ENCODE measurements around the gene PRR16. TPM values are rescaled to one million over a fixed set of nuclear protein-coding genes. Genes with fewer than 3 reads are reported as not detected.

PRR16 gene
- total RNA-seq, 1 donor from 2014 or later: 18.3 TPM

GRCh38 chr5:120655828-120656435, 191.8 kb downstream of the PRR16 start:
- Mint-ChIP-seq H3K27ac (ENCODE audit: unreplicated experiment) (no peak overlapping the region), H3K27me3 (ENCODE audit: unreplicated experiment) (no peaks in the 10 kb centered on the region), H3K4me3 (ENCODE audit: unreplicated experiment) (no peak overlapping the region), H3K36me3 (ENCODE audit: unreplicated experiment) (no peaks in the 10 kb centered on the region), H3K4me1 (ENCODE audit: unreplicated experiment) (peaks cover 6% of the 10 kb centered on the region), H3K9me3 (ENCODE audit: unreplicated experiment) (no peaks in the 10 kb centered on the region)
- no peak for DNase-seq (ENCODE audit: extremely low spot score, unreplicated experiment)
- peak; percentile 67 for TF ChIP-seq CTCF (IDR thresholded peaks at IDR 0.05)

GRCh38 chr5:120657104-120657503, 193.0 kb downstream of the PRR16 start:
- H3K27ac Mint-ChIP-seq (ENCODE audit: unreplicated experiment): no peak overlapping the region
- no peaks in the 10 kb centered on the region for H3K36me3 Mint-ChIP-seq (ENCODE audit: unreplicated experiment)
- H3K4me1 Mint-ChIP-seq (ENCODE audit: unreplicated experiment): peaks cover 6% of the 10 kb centered on the region
- H3K27me3 Mint-ChIP-seq (ENCODE audit: unreplicated experiment): no peaks in the 10 kb centered on the region
- no peak overlapping the region for H3K4me3 Mint-ChIP-seq (ENCODE audit: unreplicated experiment)
- TF ChIP-seq CTCF (IDR thresholded peaks at IDR 0.05): no peak
- H3K9me3 Mint-ChIP-seq (ENCODE audit: unreplicated experiment): no peaks in the 10 kb centered on the region
- DNase-seq (ENCODE audit: extremely low spot score, unreplicated experiment): no peak

- no peak overlapping the region for H3K4me3 Mint-ChIP-seq (ENCODE audit: unreplicated experiment)
- TF ChIP-seq CTCF (IDR thresholded peaks at IDR 0.05): no peak
- DNase-seq (ENCODE audit: extremely low spot score, unreplicated experiment): no peak
- H3K27ac Mint-ChIP-seq (ENCODE audit: unreplicated experiment): peak overlapping the region; percentile 61
- peaks cover 32% of the 10 kb centered on the region for H3K4me1 Mint-ChIP-seq (ENCODE audit: unreplicated experiment)
- no peaks in the 10 kb centered on the region for H3K9me3 Mint-ChIP-seq (ENCODE audit: unreplicated experiment)
- peaks cover 3% of the 10 kb centered on the region for H3K36me3 Mint-ChIP-seq (ENCODE audit: unreplicated experiment)
- H3K27me3 Mint-ChIP-seq (ENCODE audit: unreplicated experiment): no peaks in the 10 kb centered on the region
Observed at GRCh38 chr5:120677481-120677880, 213.4 kb downstream of the PRR16 start.

- Mint-ChIP-seq H3K9me3 (ENCODE audit: unreplicated experiment) (no peaks in the 10 kb centered on the region), H3K4me1 (ENCODE audit: unreplicated experiment) (peaks cover 39% of the 10 kb centered on the region), H3K36me3 (ENCODE audit: unreplicated experiment) (peaks cover 3% of the 10 kb centered on the region), H3K27ac (ENCODE audit: unreplicated experiment) (peak overlapping the region; percentile 79), H3K27me3 (ENCODE audit: unreplicated experiment) (no peaks in the 10 kb centered on the region), H3K4me3 (ENCODE audit: unreplicated experiment) (no peak overlapping the region)
- TF ChIP-seq CTCF (IDR thresholded peaks at IDR 0.05): no peak
- DNase-seq (ENCODE audit: extremely low spot score, unreplicated experiment): no peak
Observed at GRCh38 chr5:120678279-120678678, 214.2 kb downstream of the PRR16 start.

GRCh38 chr5:120682851-120683250, 218.8 kb downstream of the PRR16 start:
- Mint-ChIP-seq H3K9me3 (ENCODE audit: unreplicated experiment) (no peaks in the 10 kb centered on the region), H3K27me3 (ENCODE audit: unreplicated experiment) (no peaks in the 10 kb centered on the region), H3K4me3 (ENCODE audit: unreplicated experiment) (peak overlapping the region; percentile 31), H3K4me1 (ENCODE audit: unreplicated experiment) (peaks cover 45% of the 10 kb centered on the region), H3K27ac (ENCODE audit: unreplicated experiment) (peak overlapping the region; percentile 83), H3K36me3 (ENCODE audit: unreplicated experiment) (no peaks in the 10 kb centered on the region)
- TF ChIP-seq CTCF (IDR thresholded peaks at IDR 0.05): no peak
- DNase-seq (ENCODE audit: extremely low spot score, unreplicated experiment): no peak
